Loucy (cell line): ENCODE results near the gene BICD1.

Experiments used
- H2AFZ ChIP-seq: fragments of 200-600 bp; sonication (generic); 2 replicates; pipeline ENCODE4 v1.6.0; 2016; ENCODE audit warnings: antibody characterized with exemption, mild to moderate bottlenecking, low read length, moderate library complexity
- H3F3A ChIP-seq: fragments of 200-600 bp; 2 replicates; pipeline ENCODE4 v1.6.0; 2016; ENCODE audit warnings: antibody characterized with exemption, low read depth, mild to moderate bottlenecking
- H3K27me3 ChIP-seq: fragments of 200-600 bp; sonication (generic); 2 replicates; pipeline ENCODE4 v1.6.1; 2014; ENCODE audit warnings: low read length, mild to moderate bottlenecking; ENCODE audit not compliant: insufficient read depth, poor library complexity, severe bottlenecking
- H3K36me3 ChIP-seq: fragments of 200-600 bp; sonication (generic); 2 replicates; pipeline ENCODE4 v1.6.1; 2016; ENCODE audit warnings: low read length; ENCODE audit not compliant: insufficient read depth
- H3K4me1 ChIP-seq: fragments of 200-600 bp; sonication (generic); 2 replicates; pipeline ENCODE4 v1.5.1; 2014; ENCODE audit warnings: low read length, mild to moderate bottlenecking; ENCODE audit not compliant: insufficient read depth, poor library complexity, severe bottlenecking
- H3K4me2 ChIP-seq: fragments of 200-600 bp; sonication (generic); 2 replicates; pipeline ENCODE4 v1.6.0; 2014; ENCODE audit warnings: antibody characterized with exemption, low read length, low read depth, mild to moderate bottlenecking; ENCODE audit not compliant: poor library complexity, severe bottlenecking
- H3K4me3 ChIP-seq: fragments of 200-600 bp; sonication (generic); 2 replicates; pipeline ENCODE4 v1.5.1; 2014; ENCODE audit warnings: low read length, mild to moderate bottlenecking, mixed read lengths; ENCODE audit not compliant: poor library complexity, severe bottlenecking
- H3K79me2 ChIP-seq: fragments of 200-600 bp; sonication (generic); 2 replicates; pipeline ENCODE4 v1.6.1; 2014; ENCODE audit warnings: low read length; ENCODE audit not compliant: insufficient read depth
- H3K9ac ChIP-seq: fragments of 200-600 bp; sonication (generic); 2 replicates; pipeline ENCODE4 v1.6.0; 2014; ENCODE audit warnings: mild to moderate bottlenecking, low read depth, low read length, moderate library complexity; ENCODE audit not compliant: poor library complexity, severe bottlenecking
- H3K9me2 ChIP-seq: fragments of 200-600 bp; sonication (generic); replicated peaks from 2 replicates; pipeline ENCODE4 v1.6.1; 2016; ENCODE audit warnings: low read depth, low read length, mixed read lengths
- H3K9me3 ChIP-seq: fragments of 200-600 bp; sonication (generic); 2 replicates; pipeline ENCODE4 v1.6.1; 2014; ENCODE audit warnings: mild to moderate bottlenecking, antibody characterized with exemption, low read length, low read depth; ENCODE audit not compliant: insufficient read depth
- H4K20me1 ChIP-seq: fragments of 200-600 bp; sonication (generic); 2 replicates; pipeline ENCODE4 v1.6.0; 2014; ENCODE audit warnings: antibody characterized with exemption, low read length, mild to moderate bottlenecking; ENCODE audit not compliant: insufficient read depth, poor library complexity, severe bottlenecking
- EZH2phosphoT487 ChIP-seq: fragments of 200-600 bp; IDR thresholded peaks from 2 replicates; pipeline ENCODE4 v1.6.1; 2018; ENCODE audit warnings: antibody characterized with exemption, mild to moderate bottlenecking, moderate library complexity, borderline replicate concordance
- TF ChIP-seq, protein P1 (sequence below): fragments of 200-600 bp; sonication (generic); conservative IDR thresholded peaks from 2 replicates; pipeline ENCODE4 v1.5.1; 2014; ENCODE audit warnings: mild to moderate bottlenecking, antibody characterized with exemption, low read length

BICD1 gene

DNA sequence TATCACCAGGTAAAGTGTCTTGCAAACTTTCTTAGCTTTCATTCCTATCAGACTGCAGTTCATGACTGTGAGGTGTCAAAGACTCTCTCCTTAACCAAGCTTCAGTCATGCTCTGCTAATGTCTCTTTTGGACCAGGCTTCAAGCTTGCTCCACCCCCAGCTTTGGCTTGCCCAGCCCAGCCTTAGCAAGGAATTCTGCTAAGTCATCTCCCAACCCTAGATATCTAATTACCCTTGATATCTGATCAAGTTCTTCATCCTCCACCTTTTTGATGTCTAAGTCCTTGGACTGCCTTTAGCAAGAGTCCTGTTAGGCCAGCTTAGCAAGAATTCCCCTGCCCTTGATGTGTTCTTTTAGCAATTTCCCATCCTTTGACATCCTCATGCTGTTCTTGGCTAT, 183.8 kb downstream of the BICD1 start:
- Histone ChIP-seq H3K9ac (no peak overlapping the region), H4K20me1 (no peaks in the 10 kb centered on the region), H2AFZ (no peak overlapping the region), H3K27me3 (no peaks in the 10 kb centered on the region), H3K79me2 (no peaks in the 10 kb centered on the region), H3K9me3 (no peaks in the 10 kb centered on the region), H3F3A (no peaks in the 10 kb centered on the region), H3K4me2 (no peak overlapping the region), H3K36me3 (no peaks in the 10 kb centered on the region), H3K4me3 (no peak overlapping the region), H3K9me2 (no peaks in the 10 kb centered on the region), H3K4me1 (peaks cover 10% of the 10 kb centered on the region)
- no peak for TF ChIP-seq EZH2phosphoT487

DNA sequence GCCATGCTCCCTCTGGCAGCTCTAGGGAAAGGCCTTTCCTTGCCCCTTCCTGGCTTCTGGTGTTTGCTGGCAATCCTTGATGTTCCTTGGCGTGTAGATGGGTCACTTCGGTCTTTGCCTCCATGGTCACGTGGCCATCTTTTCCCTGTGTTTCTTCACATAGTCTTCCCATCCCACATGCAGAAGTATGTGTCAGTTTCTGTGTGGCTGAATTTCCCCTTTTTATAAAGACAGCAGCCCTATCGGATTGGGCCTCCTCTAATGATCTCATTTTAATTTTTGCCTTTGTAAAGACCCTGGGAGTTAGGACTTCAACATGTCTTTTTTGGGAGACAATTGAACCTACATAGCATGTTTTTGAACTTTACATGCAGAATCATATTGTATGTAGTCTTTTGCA, 185.5 kb downstream of the BICD1 start:
- Histone ChIP-seq H3F3A (no peaks in the 10 kb centered on the region), H4K20me1 (no peaks in the 10 kb centered on the region), H3K4me1 (peaks cover 10% of the 10 kb centered on the region), H3K27me3 (no peaks in the 10 kb centered on the region), H3K9me2 (no peaks in the 10 kb centered on the region), H3K4me2 (no peak overlapping the region), H2AFZ (no peak overlapping the region), H3K4me3 (no peak overlapping the region), H3K9me3 (no peaks in the 10 kb centered on the region), H3K79me2 (no peaks in the 10 kb centered on the region), H3K36me3 (no peaks in the 10 kb centered on the region), H3K9ac (no peak overlapping the region)
- TF ChIP-seq, protein P1, sequence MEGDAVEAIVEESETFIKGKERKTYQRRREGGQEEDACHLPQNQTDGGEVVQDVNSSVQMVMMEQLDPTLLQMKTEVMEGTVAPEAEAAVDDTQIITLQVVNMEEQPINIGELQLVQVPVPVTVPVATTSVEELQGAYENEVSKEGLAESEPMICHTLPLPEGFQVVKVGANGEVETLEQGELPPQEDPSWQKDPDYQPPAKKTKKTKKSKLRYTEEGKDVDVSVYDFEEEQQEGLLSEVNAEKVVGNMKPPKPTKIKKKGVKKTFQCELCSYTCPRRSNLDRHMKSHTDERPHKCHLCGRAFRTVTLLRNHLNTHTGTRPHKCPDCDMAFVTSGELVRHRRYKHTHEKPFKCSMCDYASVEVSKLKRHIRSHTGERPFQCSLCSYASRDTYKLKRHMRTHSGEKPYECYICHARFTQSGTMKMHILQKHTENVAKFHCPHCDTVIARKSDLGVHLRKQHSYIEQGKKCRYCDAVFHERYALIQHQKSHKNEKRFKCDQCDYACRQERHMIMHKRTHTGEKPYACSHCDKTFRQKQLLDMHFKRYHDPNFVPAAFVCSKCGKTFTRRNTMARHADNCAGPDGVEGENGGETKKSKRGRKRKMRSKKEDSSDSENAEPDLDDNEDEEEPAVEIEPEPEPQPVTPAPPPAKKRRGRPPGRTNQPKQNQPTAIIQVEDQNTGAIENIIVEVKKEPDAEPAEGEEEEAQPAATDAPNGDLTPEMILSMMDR: no peak
- no peak for TF ChIP-seq EZH2phosphoT487

DNA sequence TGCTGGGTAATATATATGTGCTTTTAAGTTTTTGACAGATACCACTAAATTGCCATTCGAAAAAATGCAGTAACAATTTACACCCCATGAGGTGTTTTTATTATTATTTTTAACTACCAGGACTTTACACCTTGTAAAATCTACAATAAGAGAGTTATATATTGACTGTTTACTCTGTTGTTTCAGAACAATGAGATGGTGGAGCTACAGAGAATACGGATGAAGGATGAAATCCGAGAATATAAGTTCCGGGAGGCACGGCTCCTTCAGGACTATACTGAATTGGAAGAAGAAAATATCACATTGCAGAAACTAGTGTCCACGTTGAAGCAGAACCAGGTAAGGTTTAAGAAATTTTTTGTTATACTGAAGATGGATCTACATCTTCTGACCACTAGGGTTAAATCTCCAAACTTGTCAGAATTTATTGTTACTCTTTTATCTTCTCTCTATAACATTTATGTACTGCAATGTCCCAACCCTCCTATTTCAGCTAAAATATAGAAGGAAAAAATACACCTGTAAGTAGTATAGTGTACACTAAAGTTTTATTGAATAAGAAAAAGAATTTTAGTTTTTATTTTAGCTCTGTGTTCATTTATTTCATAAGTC, 187.3 kb downstream of the BICD1 start:
- no peak overlapping the region for H3K4me3 ChIP-seq
- H3K27me3 ChIP-seq: no peaks in the 10 kb centered on the region
- TF ChIP-seq EZH2phosphoT487: no peak
- TF ChIP-seq, protein P1: 0 out of 2 replicates have a peak, but pooled peaks have one; percentile 21
- H4K20me1 ChIP-seq: no peaks in the 10 kb centered on the region
- no peak overlapping the region for H2AFZ ChIP-seq
- H3K9me3 ChIP-seq: no peaks in the 10 kb centered on the region
- H3K4me1 ChIP-seq: peaks cover 10% of the 10 kb centered on the region
- no peaks in the 10 kb centered on the region for H3F3A ChIP-seq
- no peaks in the 10 kb centered on the region for H3K79me2 ChIP-seq
- H3K4me2 ChIP-seq: no peak overlapping the region
- no peaks in the 10 kb centered on the region for H3K9me2 ChIP-seq
- H3K36me3 ChIP-seq: no peaks in the 10 kb centered on the region
- no peak overlapping the region for H3K9ac ChIP-seq

DNA sequence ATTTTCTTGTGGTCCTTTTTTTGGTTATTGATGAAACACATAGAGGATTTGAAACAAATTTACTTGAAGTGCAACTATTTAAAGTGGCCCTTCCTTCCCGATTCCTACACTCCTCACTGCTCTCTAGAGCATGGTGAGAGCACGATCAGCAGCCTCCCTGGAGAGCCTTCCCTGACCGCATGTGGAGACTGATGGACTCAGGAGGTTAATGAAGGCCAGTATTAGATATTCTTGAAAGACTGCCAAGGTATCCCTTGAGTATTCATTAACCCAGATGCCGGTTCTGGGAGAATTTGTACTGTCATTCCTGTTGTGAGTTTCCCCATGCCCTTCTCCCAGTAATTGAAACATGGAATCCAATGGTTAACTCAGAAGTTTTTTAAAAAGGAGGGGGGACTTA, 189.9 kb downstream of the BICD1 start:
- no peak overlapping the region for H2AFZ ChIP-seq
- no peak overlapping the region for H3K4me3 ChIP-seq
- TF ChIP-seq EZH2phosphoT487: no peak
- H3K27me3 ChIP-seq: no peaks in the 10 kb centered on the region
- H3K9me3 ChIP-seq: no peaks in the 10 kb centered on the region
- H3K4me2 ChIP-seq: no peak overlapping the region
- no peaks in the 10 kb centered on the region for H3K79me2 ChIP-seq
- H3F3A ChIP-seq: no peaks in the 10 kb centered on the region
- H3K9ac ChIP-seq: no peak overlapping the region
- H3K4me1 ChIP-seq: no peaks in the 10 kb centered on the region
- H3K36me3 ChIP-seq: no peaks in the 10 kb centered on the region
- H4K20me1 ChIP-seq: no peaks in the 10 kb centered on the region
- H3K9me2 ChIP-seq: no peaks in the 10 kb centered on the region
